Left forelimb (tissue), 1 donor: ENCODE measurements around the gene PHAX.
A peak's percentile ranks its signal among the peaks of the same experiment; 100 is the strongest.
"Not testable (repeated sequence)": the region's sequence is repeated elsewhere in the genome, so short reads cannot be mapped to it uniquely, and the experiment has no call there.

Source experiments
- DNase-seq: peaks from one replicate; pipeline ENCODE4 v3.0.0-alpha.2; 2018; ENCODE audit warnings: low spot score

Gene PHAX, protein sequence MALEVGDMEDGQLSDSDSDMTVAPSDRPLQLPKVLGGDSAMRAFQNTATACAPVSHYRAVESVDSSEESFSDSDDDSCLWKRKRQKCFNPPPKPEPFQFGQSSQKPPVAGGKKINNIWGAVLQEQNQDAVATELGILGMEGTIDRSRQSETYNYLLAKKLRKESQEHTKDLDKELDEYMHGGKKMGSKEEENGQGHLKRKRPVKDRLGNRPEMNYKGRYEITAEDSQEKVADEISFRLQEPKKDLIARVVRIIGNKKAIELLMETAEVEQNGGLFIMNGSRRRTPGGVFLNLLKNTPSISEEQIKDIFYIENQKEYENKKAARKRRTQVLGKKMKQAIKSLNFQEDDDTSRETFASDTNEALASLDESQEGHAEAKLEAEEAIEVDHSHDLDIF

DNA sequence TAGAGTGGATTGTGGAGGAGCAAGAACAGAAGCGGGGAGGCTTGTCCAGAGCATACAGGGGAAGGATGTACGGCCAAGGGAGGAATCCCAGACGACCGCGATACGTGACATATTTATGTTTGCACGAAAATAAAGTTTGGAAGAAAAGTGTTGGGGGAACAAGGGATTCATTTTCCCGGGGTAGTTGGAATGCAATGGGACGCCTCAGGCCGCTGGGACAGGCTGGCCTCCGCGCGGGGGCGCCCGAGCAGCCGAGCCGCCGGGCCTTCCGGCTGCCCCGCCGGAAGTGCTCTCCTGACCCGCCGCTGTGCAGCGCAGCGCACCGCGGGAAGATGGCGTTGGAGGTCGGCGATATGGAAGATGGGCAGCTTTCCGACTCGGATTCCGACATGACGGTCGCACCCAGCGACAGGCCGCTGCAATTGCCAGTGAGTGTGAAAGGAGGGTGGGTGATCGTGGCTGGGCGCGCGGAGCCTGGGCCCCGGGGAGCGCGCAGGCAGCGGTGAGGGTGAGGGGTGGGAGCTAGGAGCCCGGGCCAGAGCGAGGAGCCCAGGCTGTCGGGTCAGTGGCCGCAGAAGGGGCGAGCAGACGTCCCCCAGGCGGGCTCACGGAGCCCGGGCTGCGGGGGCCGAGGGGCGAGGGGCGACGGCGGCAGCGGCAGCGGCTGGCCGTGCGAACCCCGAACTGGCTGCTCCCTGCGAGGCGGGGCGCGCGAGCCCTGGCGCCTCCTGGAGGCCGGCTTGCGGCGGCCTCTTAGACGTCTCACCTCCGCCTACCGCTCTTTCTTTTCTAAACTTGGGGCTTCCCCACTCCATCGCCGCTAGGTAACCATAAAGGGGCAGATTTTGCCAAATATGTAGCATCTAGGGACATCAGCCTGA is at the start of gene PHAX:
TSS of gene PHAX (plus strand) at position 317 of the 881 bp plus-strand sequence. CDS start at position 333, 16 bp downstream.
- peak; percentile 85 for DNase-seq

DNA sequence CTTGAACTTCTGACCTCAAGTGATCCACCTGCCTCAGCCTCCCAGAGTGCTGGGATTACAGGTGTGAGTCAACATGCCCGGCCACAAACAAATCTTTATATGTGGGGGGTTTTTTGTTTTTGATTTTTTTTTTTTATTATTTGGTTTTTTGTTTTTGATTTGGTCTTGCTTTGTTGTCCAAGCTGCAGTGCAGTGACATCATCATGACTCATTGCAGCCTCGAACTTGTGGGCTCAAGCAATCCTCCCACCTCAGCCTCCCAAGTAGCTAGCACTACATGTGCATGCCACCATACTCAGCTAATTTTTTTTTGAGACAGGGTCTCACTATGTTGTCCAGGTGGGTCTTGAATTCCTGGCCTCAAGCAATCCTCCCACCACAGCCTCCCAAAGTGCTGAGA is 48.1 kb upstream of the PHAX start:
- DNase-seq = no peak

- not testable (repeated sequence) for DNase-seq
Measured at GRCh38 chr5:126555101-126555500, 45.6 kb upstream of the PHAX start.

GRCh38 chr5:126561908-126562307 is 38.8 kb upstream of the PHAX start:
- no peak for DNase-seq

DNA sequence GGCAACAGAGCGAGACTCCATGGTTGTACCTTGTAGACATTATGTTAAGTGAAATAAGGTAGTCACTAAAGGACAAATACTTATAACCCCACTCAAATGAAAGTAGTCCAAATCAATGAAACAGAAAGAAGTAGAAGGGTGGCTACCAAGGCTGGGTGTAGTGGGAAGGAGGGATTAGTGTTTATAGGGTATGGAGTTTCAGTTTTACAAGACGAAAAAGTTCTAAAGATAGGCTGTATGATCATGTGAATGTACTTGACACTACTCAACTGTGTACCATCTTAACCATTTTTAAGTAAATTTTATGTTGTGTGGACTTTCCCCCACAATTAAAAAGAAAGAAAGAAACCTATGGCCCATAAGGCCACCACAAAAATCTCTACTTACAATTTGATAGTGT is 37.9 kb upstream of the PHAX start:
- DNase-seq = no peak

GRCh38 chr5:126568206-126568755 is 32.5 kb upstream of the PHAX start:
- DNase-seq = no peak

DNA sequence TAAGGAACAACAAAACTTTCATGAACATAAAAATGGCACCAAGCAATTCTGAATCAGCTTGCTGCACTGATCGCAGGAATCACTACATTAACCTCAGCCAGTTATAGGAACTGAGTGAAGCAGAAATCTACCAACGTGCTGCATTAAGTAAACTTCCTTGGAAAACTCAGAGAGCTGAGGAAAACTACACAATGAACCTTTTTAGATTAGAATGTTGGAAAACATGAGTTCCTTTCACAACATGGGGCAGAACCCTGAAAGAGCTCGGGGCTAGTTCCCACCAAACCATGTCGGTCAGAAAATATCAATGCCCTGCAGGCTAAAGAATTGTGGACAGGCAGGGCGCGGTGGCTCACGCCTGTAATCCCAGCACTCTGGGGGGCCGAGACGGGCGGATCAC is 25.1 kb upstream of the PHAX start:
- no peak for DNase-seq

GRCh38 chr5:126576974-126577373 is 23.8 kb upstream of the PHAX start:
- no peak for DNase-seq

GRCh38 chr5:126577415-126577814 is 23.3 kb upstream of the PHAX start:
- no peak for DNase-seq

GRCh38 chr5:126579716-126580115 is 21.0 kb upstream of the PHAX start:
- no peak for DNase-seq

DNA sequence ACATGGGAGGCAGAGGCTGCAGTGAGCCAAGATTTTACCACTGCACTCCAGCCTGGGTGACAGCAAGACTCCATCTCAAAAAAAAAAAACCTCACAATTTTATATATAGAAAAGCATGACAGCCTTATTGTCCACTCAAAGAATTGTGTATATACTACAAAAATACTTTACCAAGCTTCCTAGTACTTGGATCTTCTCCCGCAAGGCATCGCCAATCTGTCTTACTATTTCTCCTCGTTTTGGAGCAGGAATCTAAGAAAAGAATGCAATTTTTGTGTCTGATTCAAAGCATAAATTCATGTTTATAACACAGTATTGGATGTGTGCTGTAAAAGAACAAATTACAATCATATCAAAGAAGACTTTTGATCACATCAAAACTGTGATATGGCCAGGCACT is 17.0 kb upstream of the PHAX start:
- DNase-seq = no peak

DNA sequence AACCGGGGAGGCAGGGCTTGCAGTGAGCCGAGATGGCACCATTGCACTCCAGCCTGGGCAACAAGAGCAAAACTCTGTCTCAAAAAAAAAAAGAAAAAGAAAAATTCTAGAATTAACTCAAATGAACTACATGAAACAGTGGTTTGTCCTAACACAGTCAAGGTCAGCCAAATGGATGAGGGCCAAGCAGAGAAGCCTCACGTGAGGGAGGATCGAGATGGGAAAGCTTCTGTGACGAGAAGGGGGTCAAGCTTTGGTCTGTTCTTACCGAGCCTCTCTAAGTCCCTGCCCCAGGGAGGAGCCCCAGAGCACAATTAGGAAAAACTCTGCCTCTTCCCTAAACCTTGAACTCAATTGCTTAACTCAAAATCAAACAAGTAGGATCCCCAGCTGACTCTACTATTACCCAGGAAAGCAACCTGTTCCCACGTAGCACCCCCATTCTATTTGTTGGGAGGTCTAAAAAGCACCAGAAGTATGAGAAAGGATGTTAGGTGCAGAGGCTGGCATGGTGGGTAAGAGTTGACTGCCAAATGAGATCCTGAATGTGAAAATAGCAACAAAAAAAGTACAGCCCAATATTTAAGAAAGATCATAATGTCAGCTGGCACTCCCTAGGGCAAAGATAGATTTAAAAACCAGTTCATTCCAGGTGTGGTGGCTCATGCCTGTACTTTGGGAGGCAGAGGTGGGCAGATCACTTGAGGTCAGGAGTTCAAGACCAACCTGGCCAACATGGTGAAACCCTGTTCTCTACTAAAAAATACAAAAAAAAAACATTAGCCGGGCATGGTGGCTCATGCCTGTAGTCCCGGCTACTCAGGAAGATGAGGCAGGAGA is 13.0 kb upstream of the PHAX start:
- no peak for DNase-seq

DNA sequence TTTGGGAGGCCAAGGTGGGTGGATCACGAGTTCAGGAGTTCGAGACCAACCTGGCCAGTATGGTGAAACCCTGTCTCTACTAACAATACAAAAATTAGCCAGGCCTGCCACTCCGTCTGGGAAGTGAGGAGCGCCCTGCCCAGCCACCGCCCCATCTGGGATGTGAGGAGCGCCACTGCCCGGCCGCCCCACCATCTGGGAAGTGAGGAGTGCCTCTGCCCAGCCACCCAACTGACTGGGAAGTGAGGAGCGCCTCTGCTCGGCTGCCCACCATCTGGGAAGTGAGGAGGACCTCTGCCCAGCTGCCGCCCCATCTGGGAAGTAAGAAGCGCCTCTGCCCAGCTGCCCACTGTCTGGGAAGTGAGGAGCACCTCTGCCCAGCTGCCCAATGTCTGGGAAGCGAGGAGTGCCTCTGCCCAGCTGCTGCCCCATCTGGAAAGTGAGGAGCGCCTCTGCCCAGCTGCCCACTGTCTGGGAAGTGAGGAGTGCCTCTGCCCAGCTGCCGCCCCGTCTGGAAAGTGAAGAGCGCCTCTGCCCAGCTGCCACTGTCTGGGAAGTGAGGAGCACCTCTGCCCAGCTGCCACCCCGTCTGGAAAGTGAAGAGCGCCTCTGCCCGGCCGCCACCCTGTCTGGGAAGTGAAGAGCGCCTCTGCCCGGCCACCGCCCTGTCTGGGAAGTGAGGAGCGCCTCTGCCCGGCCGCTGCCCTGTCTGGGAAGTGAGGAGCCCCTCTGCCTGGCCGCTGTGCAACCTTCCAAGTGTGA is 11.0 kb upstream of the PHAX start:
- DNase-seq = no peak

DNA sequence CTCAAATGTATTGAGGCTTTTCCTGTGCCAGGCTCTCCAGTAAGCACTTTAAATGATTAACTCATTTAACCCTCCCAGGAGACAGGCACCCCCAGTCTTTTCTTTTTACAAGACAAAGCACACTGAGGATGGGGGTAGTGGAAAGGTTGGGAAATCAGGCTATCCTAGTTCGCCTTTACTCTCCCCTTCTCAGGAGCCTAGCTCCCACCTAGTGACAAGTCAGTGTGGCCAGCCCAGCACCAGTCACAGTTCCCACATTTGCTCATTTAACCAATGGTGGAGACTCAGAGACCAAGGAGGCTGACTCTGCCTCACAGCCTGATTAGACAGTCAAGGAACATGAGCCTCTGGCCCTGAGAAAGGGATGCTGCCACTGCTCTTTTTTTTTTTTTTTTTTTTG is 9.2 kb upstream of the PHAX start:
- no peak for DNase-seq

GRCh38 chr5:126594748-126595485 is 5.8 kb upstream of the PHAX start, which contains the start of gene ALDH7A1:
TSS of gene ALDH7A1 (minus strand) at chr5:126595219. CDS start at chr5:126595198, 21 bp downstream.
- peak; percentile 95 for DNase-seq

DNA sequence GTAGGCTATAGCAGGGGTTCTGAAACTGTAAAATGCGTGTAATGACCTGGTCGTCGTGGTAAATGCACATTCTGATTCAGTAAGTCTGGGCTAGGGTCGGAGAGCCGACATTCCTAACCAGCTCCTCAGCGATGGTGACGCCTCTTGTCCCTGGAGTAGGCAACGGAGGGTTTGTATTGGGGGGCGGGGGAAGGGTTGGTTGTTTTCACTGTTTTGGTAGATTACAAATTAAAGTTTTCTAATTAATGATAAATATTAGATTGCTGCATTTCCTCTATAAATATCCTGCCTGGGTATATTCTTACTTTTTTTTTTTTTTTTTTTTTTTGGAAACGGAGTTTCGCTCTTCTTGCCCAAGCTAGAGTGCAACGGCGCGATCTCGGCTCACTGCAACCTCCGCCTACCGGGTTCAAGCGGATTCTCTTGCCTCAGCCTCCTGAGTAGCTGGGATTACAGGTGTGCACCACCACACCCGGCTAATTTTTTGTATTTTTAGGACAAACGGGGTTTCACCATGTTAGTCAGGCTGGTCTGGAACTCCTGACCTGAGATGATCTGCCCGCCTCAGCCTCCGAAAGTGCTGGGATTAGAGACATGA is 5.2 kb upstream of the PHAX start:
- DNase-seq = no peak

DNA sequence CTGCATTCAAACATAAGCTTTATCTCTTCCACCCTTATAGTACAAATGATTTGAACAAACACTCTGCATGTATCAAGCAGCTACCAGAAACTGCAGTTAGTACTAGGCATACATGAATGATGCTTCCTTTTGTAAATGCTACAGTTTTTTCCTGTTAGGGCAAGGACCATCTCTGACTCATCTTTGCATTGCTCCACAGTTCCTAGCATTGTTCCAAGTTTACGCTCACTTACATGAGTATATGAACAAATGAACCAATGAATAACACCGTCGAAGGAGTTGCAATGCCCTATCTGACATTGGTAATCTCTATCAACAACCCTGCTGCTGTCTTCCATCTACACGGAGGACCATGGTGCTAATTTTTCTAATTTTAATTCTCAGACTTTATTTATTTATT is 3.6 kb upstream of the PHAX start:
- DNase-seq = no peak

DNA sequence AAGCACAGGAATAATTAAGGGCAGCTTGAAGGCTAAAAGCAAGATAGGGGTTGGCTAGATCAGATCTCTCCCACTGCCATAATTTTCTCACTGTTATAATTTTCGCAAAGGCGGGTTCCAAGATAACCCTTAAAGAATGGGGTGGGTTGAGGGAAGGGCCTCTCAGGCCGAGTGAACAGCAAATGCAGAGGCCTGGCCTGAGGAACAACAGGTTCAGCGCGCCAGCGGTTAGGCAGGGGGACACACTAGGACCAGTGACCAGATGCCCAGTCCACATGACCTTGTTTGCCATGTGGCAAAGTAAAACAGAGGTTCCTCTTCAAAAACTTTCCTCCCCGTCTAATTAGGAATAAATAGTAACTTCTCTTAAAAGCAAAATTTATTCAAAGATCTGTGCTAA is 1.2 kb upstream of the PHAX start:
- DNase-seq = no peak

DNA sequence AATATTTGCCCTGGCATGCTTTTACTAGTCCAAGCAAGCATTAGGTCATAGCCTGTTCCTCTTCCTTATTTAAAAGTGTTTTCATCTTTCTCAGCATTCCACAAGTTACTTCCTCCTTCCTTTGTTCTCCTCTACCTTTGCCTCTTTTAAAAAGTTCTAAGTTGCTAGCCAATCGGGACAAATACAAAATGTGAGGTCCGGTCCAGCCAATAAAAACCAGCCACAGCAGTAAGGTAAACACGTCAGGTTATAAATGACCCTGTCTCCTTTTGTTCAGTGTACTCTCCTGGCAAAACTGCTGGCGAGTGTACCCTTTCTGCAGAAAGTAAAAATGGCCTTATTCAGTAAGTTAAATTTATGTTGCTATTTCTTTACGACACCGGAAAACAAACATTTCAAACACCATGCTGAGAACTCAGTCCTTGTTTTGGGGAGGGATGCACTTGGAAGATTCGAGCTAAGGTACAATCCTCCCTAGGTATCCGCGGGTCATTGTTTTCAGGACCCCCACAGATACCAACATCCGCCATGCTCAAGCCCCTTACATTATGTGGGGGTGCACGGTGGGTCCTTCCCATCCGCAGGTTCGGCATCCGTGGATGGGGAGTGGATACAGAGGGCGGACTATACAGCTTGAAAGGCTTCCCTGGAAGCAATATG is 646 bp upstream of the PHAX start:
- DNase-seq = not testable (repeated sequence)
